Measurements from ENCODE around the gene C1QTNF7.
A peak's percentile ranks its signal among the peaks of the same experiment; 100 is the strongest.

C1QTNF7 gene

GRCh38 chr4:15455290-15455689 lies 27.5 kb downstream of the C1QTNF7 start:
- H3K9ac ChIP-seq (ENCODE audit: low read length), result no peak overlapping the region
- H3K4me3 ChIP-seq (ENCODE audit: low read length), result no peak overlapping the region
- H4K20me1 ChIP-seq (ENCODE audit: insufficient read depth, low read length), result no peaks in the 10 kb centered on the region
- TF ChIP-seq CTCF (IDR thresholded peaks at IDR 0.05; ENCODE audit: low read depth, low read length) (no peak), EZH2phosphoT487 (IDR thresholded peaks at IDR 0.05; ENCODE audit: low read depth) (no peak)
- H3K4me2 ChIP-seq (ENCODE audit: low read length), result no peak overlapping the region
- peaks cover 14% of the 10 kb centered on the region for H3K27me3 ChIP-seq (ENCODE audit: low read depth, low read length)
- no peaks in the 10 kb centered on the region for H3K36me3 ChIP-seq (replicated peaks; ENCODE audit: low read depth, low read length)
- no peak overlapping the region for H2AFZ ChIP-seq (ENCODE audit: low read depth, low read length)
- H3K79me2 ChIP-seq (ENCODE audit: low read length), result no peaks in the 10 kb centered on the region
- H3K27ac ChIP-seq (ENCODE audit: low read length), result no peak overlapping the region
- peaks cover 11% of the 10 kb centered on the region for H3K4me1 ChIP-seq (ENCODE audit: low read length)
- H3K9me3 ChIP-seq (ENCODE audit: insufficient read depth, low read length), result no peaks in the 10 kb centered on the region

GRCh38 chr4:15457406-15458201 lies 29.8 kb downstream of the C1QTNF7 start:
- H2AFZ ChIP-seq (ENCODE audit: low read depth, low read length), result no peak overlapping the region

GRCh38 chr4:15458616-15459015 lies 30.8 kb downstream of the C1QTNF7 start:
- H3K36me3 ChIP-seq (replicated peaks; ENCODE audit: low read depth, low read length), result no peaks in the 10 kb centered on the region
- H3K4me2 ChIP-seq (ENCODE audit: low read length), result no peak overlapping the region
- H3K79me2 ChIP-seq (ENCODE audit: low read length), result no peaks in the 10 kb centered on the region
- H3K9ac ChIP-seq (ENCODE audit: low read length), result no peak overlapping the region
- H4K20me1 ChIP-seq (ENCODE audit: insufficient read depth, low read length), result no peaks in the 10 kb centered on the region
- TF ChIP-seq EZH2phosphoT487 (IDR thresholded peaks at IDR 0.05; ENCODE audit: low read depth) (no peak), CTCF (IDR thresholded peaks at IDR 0.05; ENCODE audit: low read depth, low read length) (no peak)
- no peak overlapping the region for H3K27ac ChIP-seq (ENCODE audit: low read length)
- H2AFZ ChIP-seq (ENCODE audit: low read depth, low read length), result no peak overlapping the region
- peaks cover 11% of the 10 kb centered on the region for H3K4me1 ChIP-seq (ENCODE audit: low read length)
- no peak overlapping the region for H3K4me3 ChIP-seq (ENCODE audit: low read length)
- H3K27me3 ChIP-seq (ENCODE audit: low read depth, low read length), result peaks cover 37% of the 10 kb centered on the region
- no peaks in the 10 kb centered on the region for H3K9me3 ChIP-seq (ENCODE audit: insufficient read depth, low read length)

More at GRCh38 chr4:15457406-15458201, 29.8 kb downstream of the C1QTNF7 start:
- H3K9ac ChIP-seq (ENCODE audit: low read length), result no peak overlapping the region
- peaks cover 37% of the 10 kb centered on the region for H3K27me3 ChIP-seq (ENCODE audit: low read depth, low read length)
- H3K4me1 ChIP-seq (ENCODE audit: low read length), result peaks cover 11% of the 10 kb centered on the region
- H3K79me2 ChIP-seq (ENCODE audit: low read length), result no peaks in the 10 kb centered on the region
- H3K9me3 ChIP-seq (ENCODE audit: insufficient read depth, low read length), result no peaks in the 10 kb centered on the region
- peak overlapping the region; percentile 42 for H3K4me3 ChIP-seq (ENCODE audit: low read length)
- TF ChIP-seq CTCF (IDR thresholded peaks at IDR 0.05; ENCODE audit: low read depth, low read length) (peak; percentile 81), EZH2phosphoT487 (IDR thresholded peaks at IDR 0.05; ENCODE audit: low read depth) (no peak)
- peak overlapping the region; percentile 77 for H3K4me2 ChIP-seq (ENCODE audit: low read length)
- H4K20me1 ChIP-seq (ENCODE audit: insufficient read depth, low read length), result no peaks in the 10 kb centered on the region
- H3K27ac ChIP-seq (ENCODE audit: low read length), result no peak overlapping the region
- H3K36me3 ChIP-seq (replicated peaks; ENCODE audit: low read depth, low read length), result no peaks in the 10 kb centered on the region

- H4K20me1 ChIP-seq (ENCODE audit: insufficient read depth, low read length), result no peaks in the 10 kb centered on the region
- peaks cover 11% of the 10 kb centered on the region for H3K4me1 ChIP-seq (ENCODE audit: low read length)
- H3K9me3 ChIP-seq (ENCODE audit: insufficient read depth, low read length), result no peaks in the 10 kb centered on the region
- H3K36me3 ChIP-seq (replicated peaks; ENCODE audit: low read depth, low read length), result no peaks in the 10 kb centered on the region
- no peak overlapping the region for H3K9ac ChIP-seq (ENCODE audit: low read length)
- H3K4me2 ChIP-seq (ENCODE audit: low read length), result no peak overlapping the region
- H3K79me2 ChIP-seq (ENCODE audit: low read length), result no peaks in the 10 kb centered on the region
- no peak overlapping the region for H3K4me3 ChIP-seq (ENCODE audit: low read length)
- no peak overlapping the region for H3K27ac ChIP-seq (ENCODE audit: low read length)
- H2AFZ ChIP-seq (ENCODE audit: low read depth, low read length), result no peak overlapping the region
- H3K27me3 ChIP-seq (ENCODE audit: low read depth, low read length), result peaks cover 37% of the 10 kb centered on the region
- TF ChIP-seq CTCF (IDR thresholded peaks at IDR 0.05; ENCODE audit: low read depth, low read length) (no peak), EZH2phosphoT487 (IDR thresholded peaks at IDR 0.05; ENCODE audit: low read depth) (no peak)
Measured at GRCh38 chr4:15459706-15460105, 31.9 kb downstream of the C1QTNF7 start.

Data from OCI-LY3 (cell line).